T47D (cell line): ENCODE data around the gene MTTP.

Experiments
- DNase-seq, 2 experiments: peaks; one replicate each; pipeline versions ENCODE4 v3.0.0 to v3.0.0-alpha.2; 2011 to 2012; ENCODE audit warnings: low read depth in 1 of 2, low spot score in 1 of 2
- JUND ChIP-seq: IDR thresholded peaks from 2 replicates; pipeline ENCODE4 v1.6.1; 2012; ENCODE audit warnings: low read depth
- in situ Hi-C: cut with HindIII; loops from 2 replicates; pipeline ENCODE4 v1.10.0; 2016; ENCODE audit warnings: low sequenced_read_pairs, low pct_unique_long_range_greater_than_20kb

The MTTP gene

DNA sequence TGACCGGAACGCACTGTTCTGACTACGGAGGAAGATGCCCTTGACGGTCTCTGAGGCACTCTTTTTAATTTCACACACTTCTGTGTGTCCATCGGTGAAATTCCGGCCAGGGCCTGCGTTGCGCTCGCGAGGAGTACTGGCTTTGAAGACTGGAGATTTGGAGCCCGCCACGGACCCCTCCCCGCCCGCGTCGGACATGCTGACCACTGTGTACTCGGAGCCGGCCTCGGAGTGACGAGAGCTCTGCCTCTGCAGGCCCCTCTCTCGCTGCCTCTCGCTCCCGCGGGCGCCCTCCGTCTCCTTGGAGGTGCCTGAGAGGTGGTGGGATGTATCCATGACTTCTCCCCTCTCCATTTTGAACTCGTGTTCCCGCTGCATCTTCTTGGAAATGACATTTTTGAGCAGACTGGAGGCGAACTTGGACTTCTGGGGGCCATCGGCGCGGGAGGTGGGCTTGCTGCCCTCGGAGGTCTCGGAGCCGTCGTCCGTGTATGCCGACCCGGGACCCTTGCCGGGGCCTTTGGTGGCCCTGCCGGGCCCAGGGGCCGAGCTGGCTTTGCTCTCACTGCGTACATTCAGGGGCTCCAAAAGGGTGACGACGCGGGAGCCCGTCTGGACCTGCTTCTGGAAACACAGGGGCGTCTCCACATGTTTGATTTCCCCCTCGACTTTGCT lies 77.3 kb downstream of the MTTP start:
- no peak for DNase-seq
- TF ChIP-seq JUND, result no peak
- in situ Hi-C loops, result no loop called here

- DNase-seq, result no peak
- in situ Hi-C loops, result no loop called here
- no peak for TF ChIP-seq JUND
Observed at GRCh38 chr4:99652596-99653436, 78.2 kb downstream of the MTTP start.

GRCh38 chr4:99653916-99654315 lies 79.3 kb downstream of the MTTP start:
- in situ Hi-C loops, result no loop called here
- no peak for DNase-seq
- TF ChIP-seq JUND, result no peak

DNA sequence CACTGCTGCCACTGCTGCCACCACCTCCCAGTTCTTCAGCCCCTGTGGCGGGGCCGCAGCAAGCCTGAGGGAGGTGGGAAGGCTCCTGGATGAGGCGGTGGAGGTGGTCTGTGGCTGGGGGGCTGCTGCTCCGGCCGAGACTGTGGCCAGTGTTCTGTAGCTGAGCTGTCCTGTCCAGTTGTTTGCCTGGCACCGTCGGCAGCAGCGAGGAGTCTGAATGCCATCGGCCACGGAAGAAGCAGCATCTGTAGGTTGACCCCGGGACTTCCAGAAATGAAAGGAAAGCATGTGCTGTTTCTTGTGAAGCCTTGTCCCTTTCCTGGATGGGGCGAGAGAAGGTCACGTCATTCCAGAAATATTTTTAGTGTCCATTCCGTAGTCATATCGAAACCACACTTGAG lies 79.7 kb downstream of the MTTP start:
- in situ Hi-C loops, result no loop called here
- peak in 1 of 2 experiments; percentile 6 for DNase-seq
- TF ChIP-seq JUND, result no peak

- in situ Hi-C loops, result no loop called here
- peak in 1 of 2 experiments; percentile 63 for DNase-seq
- TF ChIP-seq JUND, result no peak
Observed at GRCh38 chr4:99655308-99656081, 80.9 kb downstream of the MTTP start.

DNA sequence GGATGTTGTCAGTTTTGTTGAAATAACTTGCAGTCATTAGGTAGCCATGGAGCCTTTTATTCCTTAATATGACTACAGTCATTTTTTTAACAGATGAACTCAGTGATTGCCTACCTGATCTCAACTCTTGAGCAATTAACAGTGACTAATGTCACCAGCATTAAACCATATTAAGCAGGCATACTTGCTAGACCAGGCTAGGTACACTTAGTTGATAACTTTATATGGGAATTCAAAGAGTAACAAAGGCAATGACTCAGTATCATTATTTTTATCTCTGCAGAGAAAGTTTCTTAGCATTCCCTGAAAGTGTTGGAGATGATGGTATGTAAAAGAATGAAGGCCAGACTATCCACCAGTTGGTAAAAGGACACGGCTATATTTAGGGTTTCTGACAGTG lies 83.2 kb downstream of the MTTP start, which contains the start of gene C4orf54:
Gene C4orf54 (minus strand): TSS at position 31 of the 400 bp plus-strand sequence. CDS start 3,180 bp downstream, outside the sequence.
- in situ Hi-C loops, result no loop called here
- no peak for DNase-seq
- no peak for TF ChIP-seq JUND

- no peak for TF ChIP-seq JUND
- DNase-seq, result no peak
- in situ Hi-C loops, result no loop called here
Observed at GRCh38 chr4:99658666-99659065, 84.0 kb downstream of the MTTP start.

DNA sequence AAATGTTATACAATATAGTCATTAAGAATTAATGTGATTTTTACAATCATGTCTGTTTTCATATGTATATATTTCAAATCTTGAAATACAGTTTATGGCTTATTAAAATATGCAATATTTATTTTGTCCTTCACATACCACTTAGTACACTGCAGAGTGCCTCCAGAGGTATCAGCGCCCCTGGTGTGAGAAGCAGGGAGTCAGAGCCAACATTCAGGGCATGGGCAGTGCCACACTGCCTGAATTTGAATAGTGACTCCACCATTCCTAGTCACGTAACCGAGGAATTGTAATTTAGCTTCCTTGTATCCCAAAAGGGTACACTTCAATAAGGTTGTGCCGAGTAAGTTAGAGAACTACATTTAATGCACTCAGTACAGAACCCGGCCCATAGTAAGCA lies 87.3 kb downstream of the MTTP start:
- DNase-seq, result no peak
- TF ChIP-seq JUND, result no peak
- in situ Hi-C loops, result no loop called here

DNA sequence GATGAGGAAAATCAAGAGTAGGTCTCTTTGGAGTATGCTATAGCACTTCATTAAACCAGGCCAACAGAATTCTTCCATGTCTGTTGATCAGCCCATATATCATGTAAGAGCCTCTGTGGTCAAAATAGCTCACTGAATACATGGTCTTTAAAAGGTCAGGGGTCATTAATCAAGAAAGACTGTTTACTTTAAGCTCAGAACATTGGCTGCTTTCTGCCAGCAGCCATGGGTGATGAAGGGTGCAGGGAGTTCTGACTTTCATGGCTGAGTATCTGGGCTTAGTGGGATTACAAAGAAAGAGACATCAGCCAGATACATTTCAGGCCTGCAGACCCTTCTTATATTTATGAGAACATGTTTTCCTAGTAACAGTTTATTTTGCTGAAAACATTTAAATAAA lies 90.1 kb downstream of the MTTP start:
- in situ Hi-C loops, result no loop called here
- TF ChIP-seq JUND, result no peak
- no peak for DNase-seq

DNA sequence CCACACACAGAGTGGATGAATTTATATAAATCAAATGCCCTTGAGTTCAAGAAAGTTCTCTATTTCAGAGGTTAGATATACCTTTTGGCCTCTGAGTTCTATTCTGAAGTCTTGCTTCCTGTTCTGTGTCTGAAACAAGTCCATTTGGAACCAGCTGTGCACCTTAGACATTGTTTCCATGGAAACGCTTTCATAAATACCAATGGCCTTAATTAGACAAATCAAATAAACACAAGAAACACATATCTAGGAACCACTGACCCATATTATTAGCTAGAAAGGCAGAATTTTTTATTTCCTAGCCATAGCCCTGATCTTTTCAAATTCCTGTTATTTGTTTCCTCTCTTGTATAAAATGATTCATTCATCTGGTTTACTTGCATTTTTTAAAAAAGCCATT lies 91.4 kb downstream of the MTTP start:
- TF ChIP-seq JUND, result no peak
- in situ Hi-C loops, result no loop called here
- DNase-seq, result no peak

DNA sequence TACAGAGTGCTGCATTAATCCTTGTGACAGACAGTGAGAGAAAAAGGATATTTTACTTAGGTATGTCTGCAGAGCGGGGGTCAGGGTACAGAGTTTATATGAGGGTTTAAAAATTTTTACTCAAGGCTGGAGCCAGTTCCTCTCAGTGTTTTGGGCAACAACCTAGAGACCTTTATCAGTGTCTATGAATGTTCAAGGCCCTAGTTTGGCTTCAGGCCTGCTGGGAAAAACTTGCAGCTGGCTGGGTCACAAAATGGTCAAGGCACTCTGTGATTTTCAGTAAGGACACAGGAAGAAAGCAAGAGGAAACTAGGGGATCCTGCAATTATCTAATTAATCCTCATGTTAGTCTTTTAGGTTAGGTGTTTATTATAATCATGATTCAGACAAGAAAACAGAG lies 93.8 kb downstream of the MTTP start:
- no peak for DNase-seq
- no peak for TF ChIP-seq JUND
- in situ Hi-C loops, result no loop called here

- no peak for TF ChIP-seq JUND
- DNase-seq, result no peak
- in situ Hi-C loops, result no loop called here
Observed at GRCh38 chr4:99669084-99669483, 94.5 kb downstream of the MTTP start.
